ENCODE data around the gene SNX21.

The SNX21 gene

GRCh38 chr20:45848421-45848820, 14.8 kb downstream of the SNX21 start:
- H3K4me3 ChIP-seq (ENCODE audit: insufficient read depth, low read depth, low read length), result no peak overlapping the region
- no peaks in the 10 kb centered on the region for H3K9me3 ChIP-seq (ENCODE audit: control insufficient read depth, low read length)
- no peaks in the 10 kb centered on the region for H3K4me1 ChIP-seq (ENCODE audit: control insufficient read depth, insufficient read depth, low read length)
- WGBS, 2 experiments, result 90 to 95% methylated on average over 8 of the region's 8 CpGs
- H3K36me3 ChIP-seq (ENCODE audit: control insufficient read depth, insufficient read depth, low read length), result peaks cover 11% of the 10 kb centered on the region
- no peak overlapping the region for H3K27ac ChIP-seq (ENCODE audit: insufficient read depth, low read depth, low read length, poor library complexity, severe bottlenecking)
- H3K27me3 ChIP-seq (ENCODE audit: control insufficient read depth, insufficient read depth, low read length, poor library complexity, severe bottlenecking), result no peaks in the 10 kb centered on the region

DNA sequence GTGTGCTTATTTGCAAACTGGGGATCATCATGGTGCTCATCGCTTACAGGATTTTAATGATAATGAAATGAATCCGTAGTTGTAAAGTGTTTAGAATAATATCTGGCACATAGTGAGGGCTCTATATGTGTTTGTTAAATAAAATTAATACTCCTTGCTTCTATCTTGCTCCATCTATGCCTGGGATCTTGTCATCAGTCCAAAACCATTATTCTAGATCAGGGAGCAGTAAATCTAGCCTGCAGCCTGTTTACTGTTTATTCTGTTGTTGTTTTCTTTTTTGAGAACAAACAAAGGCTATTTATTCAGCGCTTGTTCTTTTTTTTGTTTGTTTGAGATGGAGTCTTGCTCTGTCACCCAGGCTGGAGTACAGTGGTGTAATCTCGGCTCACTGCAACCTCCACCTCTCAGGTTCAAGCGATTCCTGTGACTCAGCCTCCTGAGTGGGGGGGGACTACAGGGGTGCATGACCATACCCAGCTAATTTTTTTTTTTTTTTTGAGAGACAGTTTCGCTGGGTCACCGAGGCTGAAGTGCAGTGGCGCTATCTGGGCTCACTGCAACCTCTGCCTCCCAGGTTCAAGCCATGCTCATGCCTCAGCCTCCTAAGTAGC, 15.5 kb downstream of the SNX21 start:
- H3K9me3 ChIP-seq (ENCODE audit: control insufficient read depth, low read length), result no peaks in the 10 kb centered on the region
- no peak overlapping the region for H3K27ac ChIP-seq (ENCODE audit: insufficient read depth, low read depth, low read length, poor library complexity, severe bottlenecking)
- no peaks in the 10 kb centered on the region for H3K27me3 ChIP-seq (ENCODE audit: control insufficient read depth, insufficient read depth, low read length, poor library complexity, severe bottlenecking)
- H3K4me3 ChIP-seq (ENCODE audit: insufficient read depth, low read depth, low read length), result no peak overlapping the region
- WGBS, 2 experiments, result 94 to 98% methylated on average over 8 of the region's 8 CpGs
- peaks cover 5% of the 10 kb centered on the region for H3K36me3 ChIP-seq (ENCODE audit: control insufficient read depth, insufficient read depth, low read length)
- no peaks in the 10 kb centered on the region for H3K4me1 ChIP-seq (ENCODE audit: control insufficient read depth, insufficient read depth, low read length)

DNA sequence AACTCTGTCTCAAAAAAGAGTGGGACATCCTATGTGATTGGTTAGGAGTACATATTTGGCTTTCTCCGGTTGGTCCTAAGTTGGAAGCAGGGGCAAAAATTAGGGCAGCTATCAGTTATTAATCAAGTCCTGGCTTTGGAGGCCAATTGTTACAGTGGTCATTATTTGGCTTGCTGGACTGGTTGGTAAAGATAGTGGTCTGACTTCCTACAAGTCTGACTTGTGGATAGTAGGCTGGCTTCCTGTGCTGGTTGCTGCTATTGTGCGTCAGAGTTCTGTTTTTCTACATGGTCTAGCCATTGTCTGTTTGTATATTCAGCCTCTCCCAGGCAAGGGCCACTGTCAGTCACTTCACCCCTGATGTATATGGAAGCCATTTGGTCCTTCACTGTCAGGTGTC, 16.6 kb downstream of the SNX21 start:
- Histone ChIP-seq H3K27me3 (ENCODE audit: control insufficient read depth, insufficient read depth, low read length, poor library complexity, severe bottlenecking) (no peaks in the 10 kb centered on the region), H3K9me3 (ENCODE audit: control insufficient read depth, low read length) (no peaks in the 10 kb centered on the region), H3K4me1 (ENCODE audit: control insufficient read depth, insufficient read depth, low read length) (no peaks in the 10 kb centered on the region), H3K27ac (ENCODE audit: insufficient read depth, low read depth, low read length, poor library complexity, severe bottlenecking) (no peak overlapping the region), H3K4me3 (ENCODE audit: insufficient read depth, low read depth, low read length) (no peak overlapping the region), H3K36me3 (ENCODE audit: control insufficient read depth, insufficient read depth, low read length) (no peaks in the 10 kb centered on the region)
- 93 to 95% methylated on average over 2 of the region's 2 CpGs for WGBS, 2 experiments

DNA sequence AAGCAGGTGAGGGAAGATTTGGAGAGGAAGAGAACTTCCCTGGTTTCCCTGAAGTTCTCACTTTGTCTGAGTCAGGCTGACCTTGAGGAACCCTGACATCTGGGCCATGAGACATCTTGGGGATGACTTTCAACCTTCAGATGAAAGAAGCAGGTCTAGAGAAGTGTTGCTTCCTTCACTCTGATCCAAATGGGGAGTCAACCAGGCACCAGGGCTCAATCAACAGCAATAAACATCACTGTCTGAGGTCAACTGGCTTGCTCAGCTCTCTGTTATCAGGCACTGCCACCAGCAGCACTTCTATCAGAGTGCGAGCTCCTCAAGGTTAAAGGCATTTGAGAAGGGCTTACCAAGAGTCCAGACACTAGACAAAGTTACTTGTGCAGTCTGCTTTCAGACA, 17.3 kb downstream of the SNX21 start:
- Histone ChIP-seq H3K4me3 (ENCODE audit: insufficient read depth, low read depth, low read length) (no peak overlapping the region), H3K27ac (ENCODE audit: insufficient read depth, low read depth, low read length, poor library complexity, severe bottlenecking) (no peak overlapping the region), H3K27me3 (ENCODE audit: control insufficient read depth, insufficient read depth, low read length, poor library complexity, severe bottlenecking) (no peaks in the 10 kb centered on the region), H3K9me3 (ENCODE audit: control insufficient read depth, low read length) (no peaks in the 10 kb centered on the region), H3K4me1 (ENCODE audit: control insufficient read depth, insufficient read depth, low read length) (no peaks in the 10 kb centered on the region), H3K36me3 (ENCODE audit: control insufficient read depth, insufficient read depth, low read length) (no peaks in the 10 kb centered on the region)
- WGBS, 2 experiments, result 93 to 100% methylated on average over 1 of the region's 1 CpG

GRCh38 chr20:45851501-45851900, 17.9 kb downstream of the SNX21 start:
- Histone ChIP-seq H3K4me3 (ENCODE audit: insufficient read depth, low read depth, low read length) (no peak overlapping the region), H3K4me1 (ENCODE audit: control insufficient read depth, insufficient read depth, low read length) (no peaks in the 10 kb centered on the region), H3K27me3 (ENCODE audit: control insufficient read depth, insufficient read depth, low read length, poor library complexity, severe bottlenecking) (no peaks in the 10 kb centered on the region), H3K36me3 (ENCODE audit: control insufficient read depth, insufficient read depth, low read length) (no peaks in the 10 kb centered on the region), H3K9me3 (ENCODE audit: control insufficient read depth, low read length) (no peaks in the 10 kb centered on the region), H3K27ac (ENCODE audit: insufficient read depth, low read depth, low read length, poor library complexity, severe bottlenecking) (no peak overlapping the region)

GRCh38 chr20:45852326-45852725, 18.7 kb downstream of the SNX21 start:
- Histone ChIP-seq H3K36me3 (ENCODE audit: control insufficient read depth, insufficient read depth, low read length) (no peaks in the 10 kb centered on the region), H3K9me3 (ENCODE audit: control insufficient read depth, low read length) (no peaks in the 10 kb centered on the region), H3K4me1 (ENCODE audit: control insufficient read depth, insufficient read depth, low read length) (no peaks in the 10 kb centered on the region), H3K27ac (ENCODE audit: insufficient read depth, low read depth, low read length, poor library complexity, severe bottlenecking) (no peak overlapping the region), H3K27me3 (ENCODE audit: control insufficient read depth, insufficient read depth, low read length, poor library complexity, severe bottlenecking) (no peaks in the 10 kb centered on the region), H3K4me3 (ENCODE audit: insufficient read depth, low read depth, low read length) (no peak overlapping the region)
- 93 to 96% methylated on average over 6 of the region's 6 CpGs for WGBS, 2 experiments

GRCh38 chr20:45853484-45853883, 19.9 kb downstream of the SNX21 start:
- Histone ChIP-seq H3K9me3 (ENCODE audit: control insufficient read depth, low read length) (no peaks in the 10 kb centered on the region), H3K27ac (ENCODE audit: insufficient read depth, low read depth, low read length, poor library complexity, severe bottlenecking) (no peak overlapping the region), H3K27me3 (ENCODE audit: control insufficient read depth, insufficient read depth, low read length, poor library complexity, severe bottlenecking) (no peaks in the 10 kb centered on the region), H3K4me1 (ENCODE audit: control insufficient read depth, insufficient read depth, low read length) (peaks cover 2% of the 10 kb centered on the region), H3K36me3 (ENCODE audit: control insufficient read depth, insufficient read depth, low read length) (no peaks in the 10 kb centered on the region), H3K4me3 (ENCODE audit: insufficient read depth, low read depth, low read length) (no peak overlapping the region)
- 57% methylated on average over 1 of the region's 2 CpGs; no CpG with 5 or more reads in 1 of the 2 experiments for whole genome bisulfite sequencing, 2 experiments

GRCh38 chr20:45857114-45857881, 23.7 kb downstream of the SNX21 start, which contains the start of the genes ACOT8 and ZSWIM3:
ACOT8 (minus strand) TSS chr20:45857392; CDS start chr20:45857315, 77 bp downstream.
ZSWIM3 (plus strand) TSS chr20:45857614; CDS start chr20:45857826, 212 bp downstream.
- no peak within 1 kb of the TSS for H3K27ac ChIP-seq (ENCODE audit: insufficient read depth, low read depth, low read length, poor library complexity, severe bottlenecking)
- H3K27me3 ChIP-seq (ENCODE audit: control insufficient read depth, insufficient read depth, low read length, poor library complexity, severe bottlenecking), result no peaks in the 10 kb centered on the region
- peak within 1 kb of the TSS; percentile 76 for H3K4me3 ChIP-seq (ENCODE audit: insufficient read depth, low read depth, low read length)
- H3K9me3 ChIP-seq (ENCODE audit: control insufficient read depth, low read length), result no peaks in the 10 kb centered on the region
- H3K4me1 ChIP-seq (ENCODE audit: control insufficient read depth, insufficient read depth, low read length), result peaks cover 3% of the 10 kb centered on the region
- H3K36me3 ChIP-seq (ENCODE audit: control insufficient read depth, insufficient read depth, low read length), result no peaks in the 10 kb centered on the region
- 1% methylated on average over 36 of the region's 36 CpGs for WGBS, 2 experiments

DNA sequence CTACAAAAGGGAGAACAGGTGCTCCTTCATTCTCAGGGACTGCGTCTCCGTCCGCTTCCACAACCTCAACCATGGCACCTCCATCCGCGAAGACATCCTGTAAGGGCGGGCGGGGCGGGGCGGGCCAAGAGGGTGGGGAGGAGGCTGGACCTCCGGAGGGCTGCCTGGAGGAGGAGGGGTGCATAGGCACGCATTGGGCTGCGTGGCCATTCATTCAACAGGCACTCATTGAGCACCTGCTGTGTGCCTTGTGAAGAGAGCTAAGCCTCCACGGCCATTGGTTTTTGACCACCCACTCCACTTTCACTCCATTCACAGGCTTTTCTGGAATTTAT, 24.2 kb downstream of the SNX21 start:
- Histone ChIP-seq H3K36me3 (ENCODE audit: control insufficient read depth, insufficient read depth, low read length) (no peaks in the 10 kb centered on the region), H3K9me3 (ENCODE audit: control insufficient read depth, low read length) (no peaks in the 10 kb centered on the region), H3K4me1 (ENCODE audit: control insufficient read depth, insufficient read depth, low read length) (peaks cover 3% of the 10 kb centered on the region), H3K27ac (ENCODE audit: insufficient read depth, low read depth, low read length, poor library complexity, severe bottlenecking) (no peak overlapping the region), H3K4me3 (ENCODE audit: insufficient read depth, low read depth, low read length) (peak overlapping the region; percentile 76), H3K27me3 (ENCODE audit: control insufficient read depth, insufficient read depth, low read length, poor library complexity, severe bottlenecking) (no peaks in the 10 kb centered on the region)
- 3 to 4% methylated on average over 13 of the region's 13 CpGs for WGBS, 2 experiments

DNA sequence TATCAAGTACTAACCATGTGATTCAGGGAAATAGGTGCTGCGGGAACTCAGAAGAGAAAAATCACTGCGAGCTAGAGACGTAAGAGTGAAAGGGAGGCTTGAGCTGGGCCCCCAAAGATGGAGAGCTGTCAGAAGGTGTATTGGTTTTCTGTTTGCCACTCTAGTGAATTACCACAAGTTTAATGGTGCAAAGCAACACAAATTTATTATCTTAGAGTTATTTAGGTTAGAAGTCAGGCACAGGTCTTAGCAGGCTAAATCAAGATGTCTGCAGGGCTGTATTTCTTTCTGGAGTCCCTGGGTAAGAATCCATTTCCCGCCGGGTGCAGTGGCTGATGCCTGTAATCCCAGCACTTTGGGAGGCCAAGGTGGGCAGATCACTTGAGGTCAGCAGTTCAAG, 26.3 kb downstream of the SNX21 start:
- H3K4me3 ChIP-seq (ENCODE audit: insufficient read depth, low read depth, low read length), result no peak overlapping the region
- WGBS, 2 experiments, result 93 to 95% methylated on average over 5 of the region's 5 CpGs
- H3K9me3 ChIP-seq (ENCODE audit: control insufficient read depth, low read length), result no peaks in the 10 kb centered on the region
- H3K36me3 ChIP-seq (ENCODE audit: control insufficient read depth, insufficient read depth, low read length), result no peaks in the 10 kb centered on the region
- H3K27ac ChIP-seq (ENCODE audit: insufficient read depth, low read depth, low read length, poor library complexity, severe bottlenecking), result no peak overlapping the region
- no peaks in the 10 kb centered on the region for H3K27me3 ChIP-seq (ENCODE audit: control insufficient read depth, insufficient read depth, low read length, poor library complexity, severe bottlenecking)
- peaks cover 3% of the 10 kb centered on the region for H3K4me1 ChIP-seq (ENCODE audit: control insufficient read depth, insufficient read depth, low read length)

Measured in ectodermal cell (in vitro differentiated cells).